ENCODE data around the gene DMD. TPM values are rescaled to one million over a fixed set of nuclear protein-coding genes. Genes with fewer than 3 reads are reported as not detected.
"Not testable (repeated sequence)": the region's sequence is repeated elsewhere in the genome, so short reads cannot be mapped to it uniquely, and the experiment has no call there.

The DMD gene
- polyA plus RNA-seq, 3 donors: 14.9 to 18.3 (median 15.4) TPM

DNA sequence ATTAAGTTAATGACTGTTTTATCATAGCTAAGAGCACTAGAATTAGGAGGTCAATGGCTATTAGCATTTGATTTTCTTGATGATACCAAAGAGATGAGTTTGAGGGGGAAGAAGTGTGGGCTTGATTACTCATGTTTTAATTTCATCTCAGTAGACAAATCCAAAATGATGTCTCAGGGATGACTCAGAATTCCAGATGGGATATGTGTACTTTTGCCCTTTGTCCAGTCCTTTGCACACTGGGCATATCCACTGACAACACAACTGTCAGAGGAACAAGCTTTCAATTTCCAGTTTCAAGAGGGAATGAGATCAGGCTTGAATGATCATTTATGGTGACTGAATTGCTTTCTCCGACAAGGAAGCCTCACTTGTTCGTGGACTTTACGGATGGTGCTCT lies 1814.2 kb downstream of the DMD start:
- no peak for DNase-seq (ENCODE audit: low read depth in 3 of 3, low spot score in 2 of 3)

DNA sequence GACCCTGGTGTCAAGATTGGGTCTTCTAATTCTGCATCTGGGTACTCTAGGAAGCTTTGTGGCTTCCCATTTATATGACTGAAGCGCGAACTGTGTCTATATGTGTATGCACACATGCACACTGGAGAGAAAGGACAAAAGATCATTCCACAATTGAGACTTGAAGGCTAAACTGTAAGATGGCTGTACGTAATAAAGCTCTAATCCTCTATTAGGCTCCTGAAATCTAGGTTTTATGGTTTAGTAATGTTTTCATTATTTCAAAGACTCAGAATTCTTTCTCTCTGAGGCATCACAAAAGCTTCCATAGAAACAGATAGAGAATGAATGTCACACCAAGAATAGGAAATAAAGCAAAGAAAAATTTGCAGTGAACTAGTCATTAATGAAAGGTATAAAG lies 1818.8 kb downstream of the DMD start:
- DNase-seq (ENCODE audit: low read depth in 3 of 3, low spot score in 2 of 3): no peak

DNA sequence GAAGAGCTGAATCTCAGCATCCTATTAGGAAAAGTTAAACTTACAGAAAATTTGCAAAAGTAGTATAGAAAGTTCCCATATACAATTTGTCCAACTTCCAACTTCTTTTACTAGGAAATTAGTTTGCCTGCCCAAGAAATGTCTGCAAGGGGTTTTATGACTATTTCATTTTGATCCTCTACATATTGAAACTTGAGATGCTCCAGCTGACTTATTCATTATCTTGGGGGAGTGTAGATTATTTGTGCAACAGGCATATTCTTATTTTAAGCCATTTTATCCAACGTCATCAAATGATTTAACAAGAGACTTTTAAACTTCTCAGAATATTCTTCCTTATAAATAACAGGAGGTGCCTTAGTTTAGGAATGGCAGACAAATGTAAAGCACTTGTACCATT lies 1822.4 kb downstream of the DMD start:
- no peak for DNase-seq (ENCODE audit: low read depth in 3 of 3, low spot score in 2 of 3)

DNA sequence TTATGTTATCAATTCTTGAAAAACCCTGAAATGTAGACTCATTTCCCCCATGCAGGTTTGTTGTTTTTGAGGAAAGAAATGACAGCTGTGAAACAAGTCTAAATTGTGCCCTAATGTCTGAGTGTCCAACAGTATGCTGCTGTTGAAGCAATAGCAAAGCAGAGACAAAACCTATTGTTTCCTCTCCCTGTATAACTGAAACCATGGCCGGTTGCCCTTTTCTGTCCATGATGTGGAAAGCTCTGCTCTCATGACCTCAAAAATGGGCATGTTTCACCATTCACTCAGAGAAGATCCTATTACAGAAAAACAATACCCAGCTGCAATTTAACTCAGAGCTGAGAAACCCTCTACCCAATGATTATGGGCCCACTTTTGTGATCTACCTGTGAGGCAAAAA lies 1826.9 kb downstream of the DMD start:
- DNase-seq (ENCODE audit: low read depth in 3 of 3, low spot score in 2 of 3): no peak

DNA sequence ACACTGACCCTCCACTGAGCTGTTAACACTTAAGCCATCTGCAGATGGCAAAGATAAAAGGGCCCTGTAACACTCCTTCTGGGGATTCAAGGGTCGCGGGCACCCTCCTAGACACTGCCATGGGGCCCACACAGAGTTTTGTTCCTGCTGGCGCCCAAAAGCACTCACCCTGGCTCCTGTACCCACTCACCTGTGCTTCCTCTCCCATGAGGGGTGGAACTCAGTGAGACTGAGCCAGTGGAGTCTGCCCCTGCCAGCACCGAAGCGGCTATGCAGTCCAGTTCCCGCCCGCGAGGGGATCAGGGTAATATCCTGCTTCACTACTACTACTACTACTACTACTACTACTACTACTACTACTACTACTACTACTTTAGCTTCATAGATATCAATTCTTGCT lies 1827.4 kb downstream of the DMD start:
- DNase-seq (ENCODE audit: low read depth in 3 of 3, low spot score in 2 of 3): no peak

DNA sequence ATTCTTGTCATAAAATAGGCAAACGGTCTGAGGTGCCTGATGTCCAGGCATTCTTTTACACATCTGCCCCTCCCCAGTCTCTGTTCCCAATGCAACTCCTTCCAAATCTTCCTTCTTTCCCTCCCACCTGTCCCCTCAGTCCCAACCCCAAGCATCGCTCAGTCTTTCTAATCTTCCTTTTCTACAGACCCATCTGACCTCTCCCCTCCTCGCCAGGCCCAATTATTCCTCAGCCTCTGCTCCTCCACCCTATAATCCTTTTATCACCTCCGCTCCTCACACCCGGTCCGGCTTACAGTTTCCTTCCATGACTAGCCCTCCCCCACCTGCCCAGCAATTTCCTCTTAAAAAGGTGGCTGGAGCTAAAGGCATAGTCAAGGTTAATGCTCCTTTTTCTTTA lies 1832.4 kb downstream of the DMD start:
- not testable (repeated sequence) for DNase-seq (ENCODE audit: low read depth in 3 of 3, low spot score in 2 of 3)

DNA sequence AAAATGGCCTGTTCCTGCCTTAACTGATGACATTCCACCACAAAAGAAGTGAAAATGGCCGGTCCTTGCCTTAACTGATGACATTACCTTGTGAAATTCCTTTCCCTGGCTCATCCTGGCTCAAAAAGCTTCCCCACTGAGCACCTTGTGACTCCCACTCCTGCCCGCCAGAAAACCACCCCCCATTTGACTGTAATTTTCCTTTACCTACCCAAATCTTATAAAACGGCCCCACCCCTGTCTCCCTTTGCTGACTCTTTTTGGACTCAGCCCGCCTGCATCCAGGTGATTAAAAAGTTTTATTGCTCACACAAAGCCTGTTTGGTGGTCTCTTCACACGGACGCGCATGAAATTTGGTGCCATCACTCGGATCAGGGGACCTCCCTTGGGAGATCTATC lies 1833.5 kb downstream of the DMD start:
- not testable (repeated sequence) for DNase-seq (ENCODE audit: low read depth in 3 of 3, low spot score in 2 of 3)

- DNase-seq (ENCODE audit: low read depth in 3 of 3, low spot score in 2 of 3): no peak
Observed at GRCh38 chrX:31376408-31377022, 1834.8 kb downstream of the DMD start.

DNA sequence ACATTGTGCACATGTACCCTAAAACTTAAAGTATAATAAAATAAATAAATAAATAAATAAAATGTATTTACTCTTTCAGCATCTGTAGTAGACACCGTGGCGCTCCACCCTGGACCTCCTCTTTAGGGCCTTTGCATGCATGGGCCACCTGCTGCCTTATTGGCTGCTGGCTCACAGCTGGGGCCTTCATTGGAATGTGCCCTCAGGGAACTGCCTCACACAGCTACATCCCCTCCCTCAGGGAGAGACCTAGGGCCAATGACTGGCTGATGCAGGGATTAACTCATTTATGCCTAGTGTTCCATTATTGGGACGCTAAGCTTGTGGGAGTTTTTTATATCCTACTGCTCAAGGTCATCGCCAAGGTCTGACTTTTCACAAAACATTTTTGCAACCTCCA lies 1836.6 kb downstream of the DMD start:
- DNase-seq (ENCODE audit: low read depth in 3 of 3, low spot score in 2 of 3): no peak

- no peak for DNase-seq (ENCODE audit: low read depth in 3 of 3, low spot score in 2 of 3)
Observed at GRCh38 chrX:31371956-31372355, 1839.4 kb downstream of the DMD start.

DNA sequence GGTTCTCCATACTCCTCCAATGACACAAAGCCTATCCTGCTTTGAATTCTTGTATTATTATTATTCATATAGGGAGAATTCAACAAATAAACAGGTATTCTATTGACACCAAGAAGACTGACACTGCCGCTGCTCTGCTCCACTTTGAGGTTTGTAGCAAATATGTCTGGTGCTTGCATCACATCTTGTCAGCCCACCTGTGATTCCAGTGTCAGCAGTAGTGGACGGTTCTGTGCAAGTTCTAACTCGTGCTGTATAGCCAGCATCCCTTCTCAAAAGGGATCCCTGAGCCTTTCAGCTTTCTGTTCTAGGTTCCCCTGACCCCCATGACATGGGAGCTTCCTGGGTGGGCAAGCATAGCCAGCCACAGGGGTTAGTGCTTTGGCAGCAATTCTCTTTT lies 1843.5 kb downstream of the DMD start:
- DNase-seq (ENCODE audit: low read depth in 3 of 3, low spot score in 2 of 3): no peak

DNA sequence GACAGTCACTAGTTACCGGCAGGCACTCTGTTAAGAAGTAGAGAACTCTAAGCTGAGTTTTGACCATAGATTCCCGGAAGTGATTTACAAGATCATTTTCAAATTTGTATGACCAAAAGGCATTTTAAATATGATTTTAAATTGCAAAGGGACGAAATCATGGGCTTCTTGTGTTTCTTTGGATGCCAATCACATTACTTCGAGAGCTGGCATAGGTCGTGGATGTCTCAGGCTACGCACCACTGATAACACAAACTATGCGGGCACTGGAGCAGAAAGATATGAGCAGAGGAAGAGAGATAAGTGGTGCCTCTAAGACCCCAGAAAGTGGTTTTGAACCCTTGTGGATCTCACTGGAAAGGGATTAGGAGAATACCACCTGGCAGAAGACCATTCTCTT lies 1845.3 kb downstream of the DMD start:
- no peak for DNase-seq (ENCODE audit: low read depth in 3 of 3, low spot score in 2 of 3)

- DNase-seq (ENCODE audit: low read depth in 3 of 3, low spot score in 2 of 3): no peak
Observed at GRCh38 chrX:31356275-31357212, 1854.8 kb downstream of the DMD start.

DNA sequence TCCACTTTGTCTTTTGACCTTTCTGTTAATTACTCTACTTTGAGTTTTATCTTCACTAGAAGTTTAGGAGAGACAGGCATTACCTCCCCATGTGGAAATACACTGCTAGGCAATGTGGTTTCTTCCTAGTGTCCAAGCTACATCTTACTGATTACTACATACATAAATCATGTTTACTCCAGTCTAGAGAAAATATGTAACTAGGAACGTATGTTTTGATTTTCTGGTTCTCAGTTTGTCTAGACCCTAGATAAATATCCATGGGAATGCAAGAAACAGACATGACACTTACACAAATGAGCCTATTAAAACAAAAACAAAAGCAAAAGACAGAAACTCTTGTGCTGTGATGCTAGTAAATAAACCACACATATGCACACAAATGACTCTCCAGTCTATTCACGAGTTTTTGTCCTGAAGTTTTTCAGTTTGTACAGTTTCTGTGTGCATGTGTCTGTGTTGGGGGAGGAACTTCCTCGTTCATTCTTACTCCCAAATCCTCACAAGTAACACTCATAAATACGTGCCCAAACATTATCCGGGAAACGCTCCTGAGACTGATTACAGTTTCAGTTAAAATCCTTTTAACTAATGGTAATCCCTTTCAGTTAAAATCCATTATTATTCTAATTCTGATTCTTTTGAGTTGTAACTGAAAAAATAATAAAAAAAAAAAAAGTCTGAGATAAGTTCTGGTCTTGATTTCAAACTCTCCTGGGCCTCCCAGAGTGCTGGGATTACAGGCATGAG lies 1856.0 kb downstream of the DMD start:
- no peak for DNase-seq (ENCODE audit: low read depth in 3 of 3, low spot score in 2 of 3)

DNA sequence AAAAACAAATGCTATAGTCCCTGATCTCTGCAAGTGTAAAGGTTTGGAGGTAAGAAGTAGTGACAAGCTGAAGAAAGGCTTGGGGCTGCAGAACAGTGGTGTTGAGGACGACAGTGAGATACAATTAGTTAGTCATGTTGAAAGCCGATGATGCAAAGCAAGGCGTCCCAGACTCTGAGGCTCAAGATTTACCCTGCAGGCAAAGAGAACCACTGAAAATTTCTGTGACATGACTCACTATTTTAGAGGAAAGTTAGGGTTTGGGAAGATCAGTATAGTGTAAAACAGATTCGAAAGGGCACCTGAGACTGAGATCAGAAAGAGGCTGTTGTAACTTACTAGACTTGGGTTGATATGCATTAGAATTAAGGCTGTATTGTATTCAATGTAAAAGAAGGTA lies 1858.3 kb downstream of the DMD start:
- DNase-seq (ENCODE audit: low read depth in 3 of 3, low spot score in 2 of 3): no peak

DNA sequence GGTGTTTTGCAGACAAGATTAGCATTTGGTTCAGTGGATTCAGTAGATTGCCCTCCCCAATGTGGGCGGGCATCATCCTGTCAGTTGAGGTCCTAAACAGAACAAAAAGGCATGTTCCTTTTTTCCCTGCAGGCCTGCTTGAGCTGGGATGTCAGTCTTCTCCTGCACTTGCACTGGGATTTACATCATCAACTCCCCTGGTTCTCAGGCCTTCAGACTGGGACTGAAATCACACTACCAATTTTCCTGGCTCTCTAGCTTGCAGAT lies 1860.6 kb downstream of the DMD start:
- DNase-seq (ENCODE audit: low read depth in 3 of 3, low spot score in 2 of 3): no peak

DNA sequence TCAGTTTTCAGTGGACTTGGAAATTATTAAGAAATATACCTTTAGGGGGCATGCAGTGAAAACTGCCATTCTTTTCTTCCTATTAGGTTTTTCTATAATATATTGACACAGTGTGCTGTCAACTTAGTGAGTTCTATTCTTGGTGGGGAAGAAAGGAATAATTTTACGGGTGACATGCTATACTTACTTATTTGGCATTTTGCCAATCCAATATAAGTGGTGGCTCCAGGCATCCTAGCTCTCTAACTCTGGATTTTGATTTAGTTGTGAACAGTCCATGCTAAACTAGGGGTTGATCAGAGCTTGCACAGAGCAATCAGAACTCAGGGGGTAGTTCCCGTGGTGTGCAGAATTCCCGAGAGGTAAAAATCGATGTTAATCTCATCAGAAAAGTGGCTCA lies 1861.8 kb downstream of the DMD start:
- DNase-seq (ENCODE audit: low read depth in 3 of 3, low spot score in 2 of 3): no peak

DNA sequence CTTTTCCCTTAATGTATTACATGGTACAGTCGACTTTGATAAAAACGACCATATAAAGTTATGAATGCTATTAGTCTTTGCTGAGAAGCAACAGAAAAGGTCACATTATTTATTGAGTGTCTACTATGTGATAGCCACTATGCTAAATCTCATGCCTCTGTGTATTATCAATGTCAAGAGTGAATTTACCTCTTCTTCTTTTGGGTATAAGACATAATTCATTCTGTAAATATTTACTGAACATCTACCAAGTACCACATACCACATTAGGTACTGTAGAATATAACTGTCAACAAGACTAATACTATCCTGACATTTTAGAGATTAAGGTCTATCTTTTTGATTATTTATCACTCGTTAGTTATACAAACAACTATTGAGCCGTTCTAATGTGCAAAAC lies 1870.8 kb downstream of the DMD start:
- DNase-seq (ENCODE audit: low read depth in 3 of 3, low spot score in 2 of 3): no peak

DNA sequence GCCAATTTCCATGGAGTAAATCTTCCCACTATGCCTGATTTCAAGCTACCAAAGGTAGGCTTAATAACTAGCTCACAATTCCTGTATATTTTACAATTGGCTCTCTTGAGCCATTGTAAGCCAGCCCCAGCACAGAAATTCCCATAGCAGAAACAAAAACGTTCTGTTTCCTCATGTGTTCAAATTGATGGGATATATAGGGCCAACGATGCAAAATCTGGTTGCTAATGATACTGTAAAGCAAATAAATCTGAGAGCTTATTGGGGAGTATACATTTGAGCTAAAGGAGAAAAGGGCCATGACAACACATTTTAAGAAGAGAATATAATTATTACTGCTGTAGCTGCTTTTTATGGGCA lies 1872.4 kb downstream of the DMD start:
- no peak for DNase-seq (ENCODE audit: low read depth in 3 of 3, low spot score in 2 of 3)

DNA sequence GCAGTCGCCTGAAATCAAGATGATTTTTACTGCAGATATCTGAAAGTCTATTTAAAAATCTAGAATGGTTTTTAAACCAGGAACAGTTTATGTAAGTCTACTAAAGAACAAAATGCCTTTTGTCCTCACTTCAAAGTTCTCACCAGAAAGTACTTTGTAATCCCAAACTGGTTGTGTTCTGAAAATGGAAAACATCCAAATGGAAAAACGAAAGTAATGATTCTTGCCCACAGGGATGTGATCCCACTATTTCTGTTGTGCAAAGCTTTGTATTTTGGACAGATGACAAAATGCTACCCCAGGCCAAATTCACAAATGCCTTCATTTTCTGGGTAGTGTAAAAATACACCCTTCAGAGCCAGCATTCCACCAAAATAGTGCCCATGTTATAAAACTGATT lies 1874.0 kb downstream of the DMD start:
- no peak for DNase-seq (ENCODE audit: low read depth in 3 of 3, low spot score in 2 of 3)

GRCh38 chrX:31336419-31336818 lies 1874.9 kb downstream of the DMD start:
- no peak for DNase-seq (ENCODE audit: low read depth in 3 of 3, low spot score in 2 of 3)

DNA sequence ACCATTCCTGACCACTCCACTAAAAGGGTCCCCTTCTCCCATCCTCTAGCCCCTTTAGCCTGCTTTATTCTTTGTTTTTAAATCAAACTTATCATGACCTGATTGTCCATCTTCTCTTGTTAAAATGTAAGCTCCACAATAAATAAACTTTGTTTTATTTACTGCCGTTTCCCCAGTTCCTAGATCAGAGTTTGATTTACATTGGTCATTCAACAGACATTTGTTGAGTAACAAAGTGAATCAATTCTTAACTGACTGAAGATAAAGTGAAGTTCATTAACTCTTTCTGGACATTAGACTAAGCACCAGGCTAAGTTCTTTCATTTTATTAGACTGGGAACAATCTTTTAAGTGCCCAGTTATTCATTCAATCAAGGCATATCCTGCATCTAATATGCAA lies 1876.4 kb downstream of the DMD start:
- DNase-seq (ENCODE audit: low read depth in 3 of 3, low spot score in 2 of 3): no peak

Measured in right renal cortex interstitium (tissue), 3 donors.